ENCODE results near the gene TPMT. TPM values are rescaled to one million over a fixed set of nuclear protein-coding genes. Genes with fewer than 3 reads are reported as not detected.

TPMT gene
- total and polyA plus RNA-seq, 9 donors = 4.2 to 11.5 (median 5.4) TPM

DNA sequence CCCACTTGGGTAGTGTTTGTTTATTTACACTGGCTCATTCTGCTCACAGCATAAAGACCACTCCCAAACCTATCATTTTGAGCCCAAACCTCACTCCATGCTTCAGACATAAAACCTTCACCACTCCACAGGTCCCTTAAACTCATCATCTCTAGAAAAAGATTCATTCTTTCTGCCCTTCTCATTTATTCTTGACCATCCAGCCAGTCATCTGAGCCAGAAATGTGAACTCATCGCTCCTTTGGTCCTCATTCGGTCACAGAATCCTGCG is 12.4 kb downstream of the TPMT start:
- H3K4me3 ChIP-seq = no peak overlapping the region
- no peaks in the 10 kb centered on the region for H3K27me3 ChIP-seq
- H3K36me3 ChIP-seq = no peaks in the 10 kb centered on the region
- no peak for DNase-seq
- no peaks in the 10 kb centered on the region for H3K4me1 ChIP-seq (ENCODE audit: insufficient read depth)
- no peak overlapping the region for H3K27ac ChIP-seq
- WGBS, 3 donors = 93 to 98% (median 95%) methylated on average over 3 of the region's 3 CpGs
- intact Hi-C loops (cut with DNase I) = no loop called here
- no peaks in the 10 kb centered on the region for H3K9me3 ChIP-seq
- no peak for TF ChIP-seq CTCF (IDR thresholded peaks at IDR 0.05)
- TF ChIP-seq POLR2A (IDR thresholded peaks at IDR 0.05) = no peak
- TF ChIP-seq EP300 (IDR thresholded peaks at IDR 0.05) = no peak

DNA sequence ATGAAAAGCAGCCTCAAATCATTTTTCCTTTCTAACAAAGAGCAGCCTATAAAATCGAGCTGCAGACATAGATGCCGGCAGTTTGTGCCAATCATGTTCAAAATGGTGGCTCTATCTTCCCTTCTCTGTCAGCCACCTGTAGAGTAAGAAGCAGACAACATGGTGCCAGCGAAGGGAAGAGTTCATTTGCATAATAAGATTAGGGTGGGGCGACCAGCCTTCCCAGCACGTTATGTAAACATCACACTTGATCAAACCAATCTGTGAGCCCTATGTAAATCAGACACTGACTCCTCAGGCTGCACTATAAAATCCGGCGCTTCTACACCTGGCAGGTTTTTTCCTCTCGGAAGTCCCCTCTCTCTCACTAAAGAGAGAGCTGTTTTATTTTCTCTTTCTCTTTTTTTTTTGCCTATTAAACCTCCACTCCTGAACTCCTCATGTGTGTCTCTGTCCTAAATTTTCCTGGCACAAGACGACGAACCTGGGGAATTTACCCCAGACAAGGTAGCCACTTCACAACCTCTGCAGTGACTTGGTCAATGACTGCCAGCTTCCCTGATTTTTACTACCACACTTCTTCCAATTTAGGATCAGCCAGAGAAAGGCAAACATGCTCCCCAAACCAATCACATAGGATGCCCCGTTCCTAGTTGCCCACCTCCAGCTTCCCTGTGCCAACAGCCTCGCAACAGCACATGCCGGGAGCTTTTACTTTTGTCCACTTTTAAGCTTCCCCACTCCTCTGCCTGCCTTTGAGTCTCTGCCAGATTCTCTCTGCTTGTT is 12.9 kb downstream of the TPMT start:
- no peaks in the 10 kb centered on the region for H3K36me3 ChIP-seq
- no peak overlapping the region for H3K4me3 ChIP-seq
- intact Hi-C loops (cut with DNase I) = no loop called here
- TF ChIP-seq EP300 (IDR thresholded peaks at IDR 0.05) (no peak), CTCF (IDR thresholded peaks at IDR 0.05) (no peak), POLR2A (IDR thresholded peaks at IDR 0.05) (no peak)
- no peaks in the 10 kb centered on the region for H3K4me1 ChIP-seq (ENCODE audit: insufficient read depth)
- H3K27me3 ChIP-seq = no peaks in the 10 kb centered on the region
- no peak for DNase-seq
- no peaks in the 10 kb centered on the region for H3K9me3 ChIP-seq
- 82 to 92% (median 85%) methylated on average over 13 of the region's 13 CpGs for WGBS, 3 donors
- H3K27ac ChIP-seq = no peak overlapping the region

- Histone ChIP-seq H3K4me1 (ENCODE audit: insufficient read depth) (no peaks in the 10 kb centered on the region), H3K4me3 (no peak overlapping the region), H3K36me3 (no peaks in the 10 kb centered on the region), H3K27me3 (no peaks in the 10 kb centered on the region), H3K27ac (no peak overlapping the region), H3K9me3 (no peaks in the 10 kb centered on the region)
- 89 to 91% (median 90%) methylated on average over 6 of the region's 6 CpGs for WGBS, 3 donors
- DNase-seq = no peak
- intact Hi-C loops (cut with DNase I) = no loop called here
- TF ChIP-seq POLR2A (IDR thresholded peaks at IDR 0.05) (no peak), EP300 (IDR thresholded peaks at IDR 0.05) (no peak), CTCF (IDR thresholded peaks at IDR 0.05) (no peak)
These were observed 14.8 kb downstream of the TPMT start for GRCh38 chr6:18139935-18140621.

GRCh38 chr6:18138906-18139305 is 16.0 kb downstream of the TPMT start:
- Histone ChIP-seq H3K27ac (no peak overlapping the region), H3K27me3 (no peaks in the 10 kb centered on the region), H3K36me3 (no peaks in the 10 kb centered on the region), H3K4me3 (no peak overlapping the region), H3K4me1 (ENCODE audit: insufficient read depth) (no peaks in the 10 kb centered on the region), H3K9me3 (no peaks in the 10 kb centered on the region)
- DNase-seq = no peak
- 89 to 94% (median 91%) methylated on average over 5 of the region's 5 CpGs for WGBS, 3 donors
- TF ChIP-seq CTCF (IDR thresholded peaks at IDR 0.05) (no peak), POLR2A (IDR thresholded peaks at IDR 0.05) (no peak), EP300 (IDR thresholded peaks at IDR 0.05) (no peak)
- intact Hi-C loops (cut with DNase I) = no loop called here
